GM19452 (cell line): ENCODE data around the gene RUNX3.
"Not testable (repeated sequence)": the region's sequence is repeated elsewhere in the genome, so short reads cannot be mapped to it uniquely, and the experiment has no call there.

Experiments
- ATAC-seq: cut with Tn5 transposase; IDR thresholded peaks from one replicate; pipeline ENCODE4 v1.9.1; 2021; ENCODE audit not compliant: unreplicated experiment

The RUNX3 gene

GRCh38 chr1:24930260-24931145 is at the start of gene RUNX3:
Gene RUNX3 (minus strand): TSS chr1:24930276. CDS start chr1:24929868, 408 bp downstream.
- ATAC-seq, result peak; percentile 58

- not testable (repeated sequence) for ATAC-seq
Measured at GRCh38 chr1:24979232-24979631, 49.2 kb upstream of the RUNX3 start.

- no peak for ATAC-seq
Measured at GRCh38 chr1:24978383-24979032, 48.4 kb upstream of the RUNX3 start.

- no peak for ATAC-seq
Measured at GRCh38 chr1:24975391-24975790, 45.3 kb upstream of the RUNX3 start.

- no peak for ATAC-seq
Measured at GRCh38 chr1:24973315-24973714, 43.2 kb upstream of the RUNX3 start.

- ATAC-seq, result no peak
Measured at GRCh38 chr1:24972915-24973242, 42.8 kb upstream of the RUNX3 start.

- no peak for ATAC-seq
Measured at GRCh38 chr1:24972221-24972914, 42.3 kb upstream of the RUNX3 start.

- ATAC-seq, result no peak
Measured at GRCh38 chr1:24970926-24971875, 41.1 kb upstream of the RUNX3 start.

GRCh38 chr1:24970399-24970753 is 40.3 kb upstream of the RUNX3 start:
- no peak for ATAC-seq

GRCh38 chr1:24969596-24970398 is 39.7 kb upstream of the RUNX3 start:
- no peak for ATAC-seq

- no peak for ATAC-seq
Measured at GRCh38 chr1:24968941-24969585, 39.0 kb upstream of the RUNX3 start.

GRCh38 chr1:24967962-24968361 is 37.9 kb upstream of the RUNX3 start:
- ATAC-seq, result no peak

- no peak for ATAC-seq
Measured at GRCh38 chr1:24967555-24967954, 37.5 kb upstream of the RUNX3 start.

GRCh38 chr1:24966724-24967346 is 36.8 kb upstream of the RUNX3 start:
- ATAC-seq, result no peak

- ATAC-seq, result no peak
Measured at GRCh38 chr1:24966121-24966723, 36.1 kb upstream of the RUNX3 start.

- no peak for ATAC-seq
Measured at GRCh38 chr1:24965571-24965930, 35.5 kb upstream of the RUNX3 start.

- peak; percentile 91 for ATAC-seq
Measured at GRCh38 chr1:24964811-24965570, 34.9 kb upstream of the RUNX3 start.
